Measurements from ENCODE around the gene MINDY4.

The MINDY4 gene

DNA sequence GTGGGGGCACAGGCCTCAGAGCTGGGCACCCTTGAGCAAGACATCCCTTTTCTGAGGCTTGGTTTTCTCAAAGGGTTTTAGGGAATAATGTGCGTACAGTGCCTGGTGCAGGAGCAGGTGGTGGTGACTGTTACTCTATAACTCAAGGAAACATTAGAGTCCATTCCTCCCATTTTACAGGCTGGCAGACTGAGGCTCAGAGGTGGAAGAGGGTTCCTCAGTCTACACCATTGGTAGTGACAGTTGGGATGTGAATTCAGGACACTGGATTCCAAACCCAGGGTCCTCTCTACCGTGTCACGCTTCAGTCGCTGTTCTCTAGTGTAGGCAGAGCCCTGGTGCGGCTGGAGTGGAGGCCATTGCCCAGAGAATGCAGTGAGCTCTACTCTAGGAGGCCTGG is 100.4 kb downstream of the MINDY4 start:
- no peak for DNase-seq (ENCODE audit: low read depth)
- TF ChIP-seq, protein P1, sequence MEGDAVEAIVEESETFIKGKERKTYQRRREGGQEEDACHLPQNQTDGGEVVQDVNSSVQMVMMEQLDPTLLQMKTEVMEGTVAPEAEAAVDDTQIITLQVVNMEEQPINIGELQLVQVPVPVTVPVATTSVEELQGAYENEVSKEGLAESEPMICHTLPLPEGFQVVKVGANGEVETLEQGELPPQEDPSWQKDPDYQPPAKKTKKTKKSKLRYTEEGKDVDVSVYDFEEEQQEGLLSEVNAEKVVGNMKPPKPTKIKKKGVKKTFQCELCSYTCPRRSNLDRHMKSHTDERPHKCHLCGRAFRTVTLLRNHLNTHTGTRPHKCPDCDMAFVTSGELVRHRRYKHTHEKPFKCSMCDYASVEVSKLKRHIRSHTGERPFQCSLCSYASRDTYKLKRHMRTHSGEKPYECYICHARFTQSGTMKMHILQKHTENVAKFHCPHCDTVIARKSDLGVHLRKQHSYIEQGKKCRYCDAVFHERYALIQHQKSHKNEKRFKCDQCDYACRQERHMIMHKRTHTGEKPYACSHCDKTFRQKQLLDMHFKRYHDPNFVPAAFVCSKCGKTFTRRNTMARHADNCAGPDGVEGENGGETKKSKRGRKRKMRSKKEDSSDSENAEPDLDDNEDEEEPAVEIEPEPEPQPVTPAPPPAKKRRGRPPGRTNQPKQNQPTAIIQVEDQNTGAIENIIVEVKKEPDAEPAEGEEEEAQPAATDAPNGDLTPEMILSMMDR (IDR thresholded peaks at IDR 0.05; ENCODE audit: control insufficient read depth, extremely low read depth, insufficient read depth) = no peak
- no peak overlapping the region for H3K4me3 ChIP-seq (ENCODE audit: low read depth, low read length)

DNA sequence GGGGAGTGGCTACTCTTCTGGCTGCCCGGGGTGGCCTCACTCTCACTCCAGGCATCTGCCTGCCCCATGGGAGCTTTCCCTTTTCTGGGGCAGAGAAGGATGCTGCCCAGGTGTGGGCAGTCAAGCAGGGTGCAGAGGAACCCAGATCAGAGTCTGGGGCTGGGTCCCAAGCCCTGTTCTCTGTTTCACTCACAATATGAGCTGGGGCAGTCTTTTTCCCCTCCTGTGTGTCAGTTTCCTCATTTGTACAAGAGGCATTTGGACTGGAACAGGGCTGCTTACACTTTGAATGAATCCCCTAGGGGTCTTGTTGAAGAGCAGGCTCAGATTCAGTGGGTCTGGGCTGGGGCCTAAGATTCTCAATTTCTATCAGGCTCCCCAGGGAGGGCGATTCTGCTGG is 102.0 kb downstream of the MINDY4 start:
- TF ChIP-seq, protein P1 (IDR thresholded peaks at IDR 0.05; ENCODE audit: control insufficient read depth, extremely low read depth, insufficient read depth) = no peak
- DNase-seq (ENCODE audit: low read depth) = no peak
- no peak overlapping the region for H3K4me3 ChIP-seq (ENCODE audit: low read depth, low read length)

DNA sequence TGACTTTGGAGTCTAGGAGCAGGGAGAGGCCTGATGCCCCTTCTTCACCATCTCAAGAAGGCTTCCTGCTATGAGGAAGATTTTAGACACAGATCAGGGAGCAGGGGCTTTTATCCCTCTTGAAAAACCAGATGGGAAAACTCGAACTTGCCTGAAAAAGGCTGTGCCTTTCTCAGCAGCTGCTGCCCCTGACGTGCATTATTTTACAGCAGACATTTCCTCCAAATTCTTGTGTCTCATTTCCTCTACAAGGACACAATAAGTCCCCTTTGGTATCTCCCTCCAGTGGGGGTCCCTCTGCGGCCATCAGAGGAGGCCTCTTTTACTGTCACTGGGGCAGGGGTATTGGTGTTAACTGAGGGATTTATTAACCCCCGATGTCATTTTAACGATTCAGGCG is 102.4 kb downstream of the MINDY4 start:
- TF ChIP-seq, protein P1 (IDR thresholded peaks at IDR 0.05; ENCODE audit: control insufficient read depth, extremely low read depth, insufficient read depth) = no peak
- DNase-seq (ENCODE audit: low read depth) = no peak
- no peak overlapping the region for H3K4me3 ChIP-seq (ENCODE audit: low read depth, low read length)

DNA sequence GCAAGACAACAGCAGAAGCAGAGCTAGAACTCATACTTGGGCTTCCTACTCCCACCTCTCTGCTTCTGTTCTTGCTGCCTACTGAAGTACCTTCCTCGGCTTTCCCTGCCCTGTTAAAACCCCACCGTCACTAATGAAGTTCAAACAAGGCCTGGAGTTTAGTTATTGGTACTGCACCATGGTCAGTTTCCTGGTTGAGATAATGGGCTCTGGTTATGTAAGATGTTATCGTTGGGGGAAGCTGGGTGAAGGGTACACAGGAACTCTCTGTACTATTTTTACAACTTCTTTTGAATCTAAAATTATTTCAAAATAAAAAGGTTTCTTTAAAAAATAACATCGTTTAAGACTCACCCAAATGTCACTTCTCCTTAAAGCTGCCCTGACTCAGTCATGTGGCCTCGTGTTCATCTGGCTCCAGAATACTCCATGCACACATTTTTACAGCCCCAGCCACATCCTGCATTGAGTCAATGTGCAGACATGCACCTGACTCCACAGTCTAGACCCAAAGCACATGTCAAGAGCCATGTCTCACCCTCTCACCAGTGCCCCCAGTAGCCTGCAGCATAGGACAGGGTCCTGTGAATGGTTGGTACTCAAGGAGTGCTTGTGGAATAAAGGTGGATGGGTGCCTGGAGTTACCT is 103.6 kb downstream of the MINDY4 start:
- TF ChIP-seq, protein P1 (IDR thresholded peaks at IDR 0.05; ENCODE audit: control insufficient read depth, extremely low read depth, insufficient read depth) = no peak
- no peak for DNase-seq (ENCODE audit: low read depth)

DNA sequence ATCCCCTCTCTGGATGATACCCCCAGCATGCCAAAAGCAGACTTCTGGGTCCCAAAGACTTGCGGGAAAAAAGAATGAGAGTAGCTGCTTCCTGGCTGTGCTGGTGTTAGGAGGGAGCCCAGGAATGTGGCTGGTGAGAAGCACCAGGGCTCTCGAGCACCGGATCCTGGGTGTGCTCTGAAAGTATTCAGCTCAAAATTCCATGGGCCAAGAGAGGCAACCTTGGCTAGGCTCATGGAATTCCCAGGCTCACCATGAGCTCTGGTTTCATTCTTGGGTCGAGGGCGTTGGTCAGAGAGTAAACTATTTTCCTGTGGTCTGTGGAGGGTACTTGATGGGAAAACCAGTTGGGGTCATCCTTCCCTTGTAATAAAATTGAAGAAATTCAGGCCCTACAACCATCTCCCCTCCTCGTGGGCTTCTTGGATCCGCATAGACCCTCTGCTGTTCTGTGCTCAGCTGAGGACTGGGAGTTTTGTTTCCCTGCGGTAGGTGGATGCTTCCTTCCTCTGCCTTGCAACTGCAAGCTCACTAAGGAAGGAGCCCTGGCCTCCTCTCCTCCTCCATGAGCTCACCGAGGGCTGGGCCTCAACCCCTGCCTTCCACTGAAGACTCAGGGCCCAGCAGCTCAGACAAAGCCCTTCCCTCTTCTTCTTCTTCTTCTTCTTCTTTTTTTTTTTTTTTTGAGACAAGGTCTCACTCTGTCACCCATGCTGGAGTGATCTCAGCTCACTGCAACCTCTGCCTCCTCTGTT is 106.0 kb downstream of the MINDY4 start:
- no peak for DNase-seq (ENCODE audit: low read depth)
- TF ChIP-seq, protein P1 (IDR thresholded peaks at IDR 0.05; ENCODE audit: control insufficient read depth, extremely low read depth, insufficient read depth) = no peak
- H3K4me3 ChIP-seq (ENCODE audit: low read depth, low read length) = no peak overlapping the region

More for the DNA sequence above, 103.6 kb downstream of the MINDY4 start:
- no peak overlapping the region for H3K4me3 ChIP-seq (ENCODE audit: low read depth, low read length)

DNA sequence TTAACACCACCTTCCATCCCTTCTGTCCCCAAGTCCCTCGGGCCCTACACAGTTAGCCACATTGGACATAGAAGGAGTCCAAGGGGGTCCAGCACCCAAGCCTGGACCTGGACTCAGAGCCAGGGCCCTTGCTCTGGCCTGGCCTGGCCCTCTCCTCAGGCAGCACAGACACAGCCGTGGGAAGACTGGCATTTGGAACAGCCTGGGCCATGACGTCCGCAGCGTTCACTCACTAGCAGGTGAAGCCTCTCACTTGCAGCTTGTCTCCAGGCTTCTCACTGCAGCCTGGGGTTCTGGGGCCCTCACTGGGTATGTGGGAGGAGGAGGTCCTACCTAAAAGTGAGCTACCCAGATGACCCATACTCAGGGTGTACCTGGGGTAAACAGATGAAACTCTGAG is 106.8 kb downstream of the MINDY4 start:
- no peak overlapping the region for H3K4me3 ChIP-seq (ENCODE audit: low read depth, low read length)
- DNase-seq (ENCODE audit: low read depth) = no peak
- TF ChIP-seq, protein P1 (IDR thresholded peaks at IDR 0.05; ENCODE audit: control insufficient read depth, extremely low read depth, insufficient read depth) = no peak
